CD4-positive, alpha-beta T cell treated with Interleukin-4 for 4 hours (primary cell): Measurements from ENCODE around the gene TMEM218.

Experiments used
- DNase-seq: peaks from one replicate; pipeline ENCODE4 v3.0.0-alpha.2; 2020

Gene TMEM218

DNA sequence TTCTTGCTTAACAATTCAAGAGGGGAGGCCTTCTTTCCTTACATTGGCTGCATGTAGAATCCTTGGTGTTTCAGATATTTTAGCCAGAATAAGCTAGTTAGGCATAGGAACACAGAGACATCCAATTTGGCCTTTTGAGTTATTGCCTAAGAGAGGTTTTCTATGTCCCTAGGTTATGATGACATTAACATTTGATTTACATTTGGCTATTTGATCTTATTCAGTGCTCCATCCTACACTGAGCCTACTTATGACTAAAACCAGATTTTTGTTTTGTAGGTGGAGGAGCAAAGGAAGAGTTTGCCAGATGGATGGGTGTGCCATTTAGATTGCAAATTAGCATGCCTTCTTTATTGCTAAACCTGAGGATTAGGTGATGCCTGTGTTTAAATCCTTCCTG, 59.4 kb downstream of the TMEM218 start:
- DNase-seq, result no peak

DNA sequence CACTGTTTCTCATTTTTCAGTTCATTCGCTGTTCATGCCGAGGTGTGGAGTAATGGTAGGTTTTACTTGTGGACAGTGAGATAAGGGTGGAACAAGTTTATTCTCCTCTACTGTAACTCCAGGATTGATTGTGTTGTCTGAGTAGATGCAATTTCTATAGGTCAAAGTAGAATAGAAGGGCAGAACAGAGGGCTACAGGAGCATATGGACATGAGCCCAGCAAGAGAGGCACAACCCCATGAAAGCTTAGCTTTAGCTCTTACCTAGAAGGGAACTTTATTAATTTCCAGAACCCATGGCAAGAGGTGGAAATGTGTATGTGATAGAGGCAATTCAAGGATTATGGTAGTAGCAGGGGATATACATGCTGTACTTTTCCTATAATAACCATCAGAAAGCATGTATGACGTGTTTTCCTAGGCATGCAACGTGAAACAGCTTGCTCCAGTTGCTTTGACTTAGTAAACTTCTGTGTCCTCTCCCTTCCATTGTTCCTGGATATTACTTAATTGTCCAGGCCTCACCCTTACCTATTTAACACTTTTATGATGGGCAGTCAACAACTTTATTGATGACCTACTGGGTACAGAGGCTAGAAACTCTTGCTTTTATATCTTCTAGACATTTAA, 62.1 kb downstream of the TMEM218 start:
- DNase-seq, result no peak
